IMR-90 (cell line): ENCODE measurements around the gene SURF2. TPM values are rescaled to one million over a fixed set of nuclear protein-coding genes. Genes with fewer than 3 reads are reported as not detected.

Experiments used
- ATAC-seq: fragments of 200-7000 bp; cut with Tn5 transposase; 2 replicates; pipeline ENCODE4 v1.9.1; 2020; ENCODE audit warnings: low read depth, mild to moderate bottlenecking, moderate library complexity
- BruUV-seq: library from RNA; stranded (reverse); fragments of 400-500 nt; replicated peaks from 2 replicates; lab custom pipeline; 2021; lab: Mats Ljungman, UMichigan
- CTCF ChIA-PET: fragments of 300-600 bp; formaldehyde crosslinking; extraction: SDS; loops from one replicate; lab custom pipeline; 2021; ENCODE audit warnings: antibody characterized with exemption; lab: Yijun Ruan, JAX
- POLR2A ChIA-PET: fragments of 300-600 bp; sonication (Branson Sonifier 250); formaldehyde crosslinking; loops from one replicate; lab custom pipeline; 2022; ENCODE audit warnings: antibody characterized with exemption; ENCODE audit not compliant: unreplicated experiment; lab: Charles Lee
- DNase-seq: peaks from one replicate; pipeline ENCODE4 v3.0.0; 2013
- H2AFZ ChIP-seq: replicated peaks from 2 replicates; pipeline ENCODE3; 2013; ENCODE audit warnings: low read length, mild to moderate bottlenecking; ENCODE audit not compliant: poor library complexity
- H2AK5ac ChIP-seq: 2 replicates; pipeline ENCODE4 v1.6.1; 2013; ENCODE audit warnings: low read depth, low read length, inconsistent platforms
- H2AK9ac ChIP-seq: replicated peaks from 2 replicates; pipeline ENCODE3; 2013; ENCODE audit warnings: mild to moderate bottlenecking, low read depth, low read length, moderate library complexity; ENCODE audit not compliant: poor library complexity
- H2BK120ac ChIP-seq: 2 replicates; pipeline ENCODE4 v1.6.1; 2013; ENCODE audit warnings: low read depth, low read length, inconsistent platforms
- H2BK15ac ChIP-seq: 3 replicates; pipeline ENCODE4 v1.6.1; 2013; ENCODE audit warnings: low read depth, low read length, inconsistent platforms
- H2BK20ac ChIP-seq: 2 replicates; pipeline ENCODE4 v1.6.1; 2013; ENCODE audit warnings: low read depth, mild to moderate bottlenecking, inconsistent platforms, low read length, moderate library complexity
- H2BK5ac ChIP-seq: 2 replicates; pipeline ENCODE4 v1.6.1; 2013; ENCODE audit warnings: mild to moderate bottlenecking, low read depth, low read length, inconsistent platforms; ENCODE audit not compliant: poor library complexity, severe bottlenecking
- H3K14ac ChIP-seq: replicated peaks from 2 replicates; pipeline ENCODE4 v1.6.1; 2013; ENCODE audit warnings: low read depth, low read length, inconsistent platforms
- H3K18ac ChIP-seq: 2 replicates; pipeline ENCODE4 v1.6.1; 2013; ENCODE audit warnings: low read depth, low read length, control low read depth
- H3K23ac ChIP-seq: 2 replicates; pipeline ENCODE4 v1.6.1; 2013; ENCODE audit warnings: low read depth, low read length, inconsistent platforms
- H3K27ac ChIP-seq: 2 replicates; pipeline ENCODE4 v1.5.1; 2013; ENCODE audit warnings: mild to moderate bottlenecking, control low read depth, low read length; ENCODE audit not compliant: insufficient read depth
- H3K27me3 ChIP-seq: 2 replicates; pipeline ENCODE4 v1.6.1; 2013; ENCODE audit warnings: low read length; ENCODE audit not compliant: control insufficient read depth, insufficient read depth
- H3K36me3 ChIP-seq: 2 replicates; pipeline ENCODE4 v1.6.1; 2013; ENCODE audit warnings: low read length, mixed read lengths; ENCODE audit not compliant: control insufficient read depth, insufficient read depth
- H3K4ac ChIP-seq: 2 replicates; pipeline ENCODE4 v1.6.1; 2013; ENCODE audit warnings: low read depth, low read length, inconsistent platforms
- H3K4me1 ChIP-seq: 2 replicates; pipeline ENCODE4 v1.6.1; 2013; ENCODE audit warnings: low read length, mixed read lengths; ENCODE audit not compliant: control insufficient read depth, insufficient read depth
- H3K4me2 ChIP-seq: 2 replicates; pipeline ENCODE4 v1.6.1; 2013; ENCODE audit warnings: low read depth, mild to moderate bottlenecking, control low read depth, low read length, moderate library complexity
- H3K4me3 ChIP-seq: 2 replicates; pipeline ENCODE4 v1.5.1; 2013; ENCODE audit warnings: low read depth, mild to moderate bottlenecking, control low read depth, low read length, moderate library complexity; ENCODE audit not compliant: insufficient read depth
- H3K56ac ChIP-seq: 2 replicates; pipeline ENCODE4 v1.6.1; 2013; ENCODE audit warnings: low read length, inconsistent platforms; ENCODE audit not compliant: insufficient read depth; ENCODE audit errors: extremely low read depth
- H3K79me1 ChIP-seq, 2 experiments: 2 replicates each; pipeline ENCODE4 v1.6.1; 2013; ENCODE audit warnings: low read length in 2 of 2, inconsistent platforms in 1 of 2, low read depth in 1 of 2
- H3K9ac ChIP-seq: 2 replicates; pipeline ENCODE4 v1.6.1; 2013; ENCODE audit warnings: low read depth, low read length, control low read depth
- H3K9me1 ChIP-seq: 2 replicates; pipeline ENCODE4 v1.6.1; 2013; ENCODE audit warnings: low read length, inconsistent platforms; ENCODE audit not compliant: insufficient read depth
- H3K9me3 ChIP-seq: 2 replicates; pipeline ENCODE4 v1.6.1; 2013; ENCODE audit warnings: low read length; ENCODE audit not compliant: control insufficient read depth, insufficient read depth
- H4K20me1 ChIP-seq: 2 replicates; pipeline ENCODE4 v1.6.1; 2013; ENCODE audit warnings: low read length, inconsistent platforms; ENCODE audit not compliant: insufficient read depth
- H4K5ac ChIP-seq: 2 replicates; pipeline ENCODE4 v1.6.1; 2013; ENCODE audit warnings: mild to moderate bottlenecking, low read depth, low read length, control low read depth
- H4K8ac ChIP-seq, 2 experiments: 2 replicates each; pipeline ENCODE4 v1.6.1; 2013; ENCODE audit warnings: low read depth in 2 of 2, low read length in 2 of 2, control low read depth in 1 of 2, inconsistent platforms in 1 of 2
- H4K91ac ChIP-seq: 2 replicates; pipeline ENCODE4 v1.6.1; 2013; ENCODE audit warnings: low read depth, low read length, inconsistent platforms; ENCODE audit not compliant: insufficient read depth
- CHD1 ChIP-seq: IDR thresholded peaks from 2 replicates; pipeline ENCODE4 v1.6.1; 2012; ENCODE audit warnings: low read depth, low read length, improper control_type of control experiment
- MAZ ChIP-seq: IDR thresholded peaks from 2 replicates; pipeline ENCODE4 v1.6.1; 2012; ENCODE audit warnings: low read depth, mild to moderate bottlenecking, low read length, improper control_type of control experiment, moderate library complexity, borderline replicate concordance
- SMC3 ChIP-seq: fragments of 150-350 bp; IDR thresholded peaks from 2 replicates; pipeline ENCODE4 v1.6.1; 2016; ENCODE audit warnings: low read depth, mild to moderate bottlenecking, antibody characterized with exemption, low read length, moderate library complexity
- WGBS, 2 experiments: methylation state at CpG; one replicate each; pipeline versions ENCODE4 v1.1.5 to v1.1.7; 2013; ENCODE audit warnings: missing lambda C conversion rate in 2 of 2; ENCODE audit not compliant: insufficient read length in 1 of 2; ENCODE audit errors: extremely low coverage in 2 of 2; 5-methylcytosine and 5-hydroxymethylcytosine counted together
- dilution Hi-C: fragments of 300-500 bp; cut with HindIII; formaldehyde crosslinking; loops from one replicate; pipeline ENCODE4 v1.14.3; 2018; ENCODE audit warnings: low sequenced_read_pairs; ENCODE audit not compliant: unreplicated experiment
- in situ Hi-C: fragments of 300-500 bp; cut with MboI; formaldehyde crosslinking; loops from 3 replicates; pipeline ENCODE4 v1.14.3; 2019; ENCODE audit warnings: low sequenced_read_pairs, inconsistent platforms, mixed read lengths
- intact Hi-C: fragments of 100-400 bp; cut with micrococcal nuclease; formaldehyde crosslinking; loops from 2 replicates; pipeline ENCODE4 v1.10.0; 2022
- polyA plus RNA-seq, 3 experiments: library from polyadenylated mRNA; depleted of rRNA; stranded (reverse); fragments of >200 nt; gene quantifications; 2 replicates each; pipeline ENCODE4 v1.2.3, GENCODE V29; 2012; ENCODE audit warnings: low replicate concordance in 1 of 3
- total RNA-seq: library from RNA; depleted of rRNA; stranded (reverse); fragments of >200 nt; gene quantifications from 2 replicates; pipeline ENCODE4 v1.2.3, GENCODE V29; 2012

The SURF2 gene
- total and polyA plus RNA-seq, 2 of the 4 experiments (the other 2 are of a cell fraction): 9.9 to 16.3 TPM

GRCh38 chr9:133378408-133378962 is 22.1 kb downstream of the SURF2 start:
- Histone ChIP-seq H2AFZ (no peak overlapping the region), H4K8ac (no peak overlapping the region), H3K79me1 (peaks cover 0 to 7% of the 10 kb centered on the region in 2 experiments; a peak in 1 of 4 replicates), H3K56ac (no peak overlapping the region), H3K4me3 (no peak overlapping the region), H4K20me1 (peaks cover 18% of the 10 kb centered on the region), H2AK9ac (no peak overlapping the region), H3K36me3 (no peaks in the 10 kb centered on the region), H4K91ac (no peak overlapping the region), H2BK20ac (no peak overlapping the region), H3K23ac (no peak overlapping the region), H3K18ac (no peak overlapping the region), H2BK120ac (no peak overlapping the region), H2AK5ac (no peak overlapping the region), H3K9me1 (no peaks in the 10 kb centered on the region), H3K27me3 (no peaks in the 10 kb centered on the region), H3K4me1 (no peaks in the 10 kb centered on the region; the same call in 1 of the 2 replicates), H3K4ac (no peak overlapping the region), H3K27ac (no peak overlapping the region), H3K14ac (no peak overlapping the region), H4K5ac (no peak overlapping the region), H3K9me3 (no peaks in the 10 kb centered on the region), H2BK5ac (no peak overlapping the region), H2BK15ac (no peak overlapping the region), H3K4me2 (no peak overlapping the region), H3K9ac (no peak overlapping the region)
- BruUV-seq: no TSS peak
- dilution Hi-C loops (no loop called here), in situ Hi-C loops (no loop called here), intact Hi-C loops (no loop called here)
- WGBS, 2 experiments: no CpG with 5 or more reads among the region's 1 CpG
- DNase-seq (no peak), ATAC-seq (no peak)
- ChIA-PET POLR2A (no interaction called here), CTCF (no interaction called here)
- TF ChIP-seq MAZ: no peak
- TF ChIP-seq CHD1: no peak
- no peak for TF ChIP-seq SMC3
